Measurements from ENCODE around the gene KCTD1.
A peak's percentile ranks its signal among the peaks of the same experiment; 100 is the strongest.

The KCTD1 gene

GRCh38 chr18:26439537-26439936 is 108.8 kb downstream of the KCTD1 start:
- TF ChIP-seq ZBTB7A (IDR thresholded peaks at IDR 0.05; ENCODE audit: low read depth) (no peak), CREB1 (IDR thresholded peaks at IDR 0.05; ENCODE audit: low read depth) (no peak), CEBPB (IDR thresholded peaks at IDR 0.05) (no peak), REST (IDR thresholded peaks at IDR 0.05; ENCODE audit: low read depth) (no peak), TEAD4 (IDR thresholded peaks at IDR 0.05) (no peak), NFIC (IDR thresholded peaks at IDR 0.05) (no peak), EGR1 (IDR thresholded peaks at IDR 0.05) (no peak), MAX (IDR thresholded peaks at IDR 0.05) (no peak), EP300 (IDR thresholded peaks at IDR 0.05; ENCODE audit: borderline replicate concordance) (no peak), FOXM1 (IDR thresholded peaks at IDR 0.05; ENCODE audit: borderline replicate concordance, low read depth) (no peak), YY1 (IDR thresholded peaks at IDR 0.05; ENCODE audit: low read depth) (no peak), RAD21 (IDR thresholded peaks at IDR 0.05; ENCODE audit: low read depth) (no peak)

- no peak for TF ChIP-seq EP300 (IDR thresholded peaks at IDR 0.05; ENCODE audit: borderline replicate concordance)
- TF ChIP-seq EGR1 (IDR thresholded peaks at IDR 0.05) = no peak
- TF ChIP-seq TEAD4 (IDR thresholded peaks at IDR 0.05) = no peak
- no peak for TF ChIP-seq TCF12 (IDR thresholded peaks at IDR 0.05; ENCODE audit: low read depth)
- no peak for TF ChIP-seq ZBTB7A (IDR thresholded peaks at IDR 0.05; ENCODE audit: low read depth)
- TF ChIP-seq REST (IDR thresholded peaks at IDR 0.05; ENCODE audit: low read depth) = no peak
- TF ChIP-seq CREB1 (IDR thresholded peaks at IDR 0.05; ENCODE audit: low read depth) = no peak
- TF ChIP-seq MAX (IDR thresholded peaks at IDR 0.05) = no peak
- TF ChIP-seq YY1 (IDR thresholded peaks at IDR 0.05; ENCODE audit: low read depth) = no peak
- no peak for TF ChIP-seq RAD21 (IDR thresholded peaks at IDR 0.05; ENCODE audit: low read depth)
- no peak for TF ChIP-seq USF1 (IDR thresholded peaks at IDR 0.05)
These were observed 109.4 kb downstream of the KCTD1 start for GRCh38 chr18:26438980-26439379.

- no peak for TF ChIP-seq USF1 (IDR thresholded peaks at IDR 0.05)
- TF ChIP-seq EP300 (IDR thresholded peaks at IDR 0.05; ENCODE audit: borderline replicate concordance) = peak; percentile 17; the same call in 1 of the 2 replicates
- no peak for TF ChIP-seq CREB1 (IDR thresholded peaks at IDR 0.05; ENCODE audit: low read depth)
- TF ChIP-seq TEAD4 (IDR thresholded peaks at IDR 0.05) = no peak
- no peak for TF ChIP-seq FOXM1 (IDR thresholded peaks at IDR 0.05; ENCODE audit: borderline replicate concordance, low read depth)
- TF ChIP-seq RAD21 (IDR thresholded peaks at IDR 0.05; ENCODE audit: low read depth) = no peak
- no peak for TF ChIP-seq TAF1 (IDR thresholded peaks at IDR 0.05; ENCODE audit: low read depth)
- TF ChIP-seq ZBTB7A (IDR thresholded peaks at IDR 0.05; ENCODE audit: low read depth) = no peak
- no peak for TF ChIP-seq REST (IDR thresholded peaks at IDR 0.05; ENCODE audit: low read depth)
- TF ChIP-seq TCF12 (IDR thresholded peaks at IDR 0.05; ENCODE audit: low read depth) = no peak
- no peak for TF ChIP-seq YY1 (IDR thresholded peaks at IDR 0.05; ENCODE audit: low read depth)
- peak; percentile 73 for TF ChIP-seq CEBPB (IDR thresholded peaks at IDR 0.05)
- TF ChIP-seq NFIC (IDR thresholded peaks at IDR 0.05) = no peak
- no peak for TF ChIP-seq MAX (IDR thresholded peaks at IDR 0.05)
- TF ChIP-seq EGR1 (IDR thresholded peaks at IDR 0.05) = no peak
These were observed 111.9 kb downstream of the KCTD1 start for GRCh38 chr18:26436176-26437051.
